HG03342 (cell line): ENCODE data around the gene GARIN5B.
A peak's percentile ranks its signal among the peaks of the same experiment; 100 is the strongest.
"Not testable (repeated sequence)": the region's sequence is repeated elsewhere in the genome, so short reads cannot be mapped to it uniquely, and the experiment has no call there.

Experiments used
- ATAC-seq: cut with Tn5 transposase; IDR thresholded peaks from one replicate; pipeline ENCODE4 v1.9.1; 2021; ENCODE audit warnings: mild to moderate bottlenecking, moderate library complexity; ENCODE audit not compliant: unreplicated experiment

Gene GARIN5B

GRCh38 chr19:55352040-55352439 is 11.0 kb downstream of the GARIN5B start:
- ATAC-seq: no peak

- no peak for ATAC-seq
Observed at GRCh38 chr19:55350620-55351315, 12.3 kb downstream of the GARIN5B start.

GRCh38 chr19:55348317-55349034 is 14.6 kb downstream of the GARIN5B start:
- ATAC-seq: no peak

DNA sequence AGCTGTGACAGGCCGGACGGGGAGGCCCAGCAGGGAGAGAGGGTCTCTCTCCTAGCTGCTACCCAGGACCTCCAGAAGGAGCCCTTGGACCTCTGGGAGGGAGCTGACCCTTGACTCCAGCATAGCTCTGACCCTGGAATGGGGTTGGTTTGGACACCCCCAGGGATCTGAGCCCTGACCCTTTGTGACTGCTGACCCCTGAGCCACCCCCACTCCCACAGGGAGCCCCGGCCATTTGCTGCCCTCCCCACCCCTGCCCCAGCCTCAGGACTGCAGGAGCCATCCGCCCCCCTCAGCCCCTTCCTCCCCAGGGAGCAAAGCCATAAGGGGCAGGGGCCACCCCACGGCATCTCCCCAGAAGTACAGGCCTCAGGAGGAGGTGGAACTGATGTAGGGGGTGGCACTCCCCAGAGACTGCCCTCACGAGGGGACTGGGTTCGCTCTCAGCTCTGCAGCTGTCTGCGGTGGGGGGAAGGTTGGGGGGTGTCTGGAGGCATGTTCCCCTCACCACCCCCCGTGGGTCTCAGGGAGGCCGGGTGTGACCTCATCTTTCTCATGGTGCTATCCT is 15.5 kb downstream of the GARIN5B start:
- ATAC-seq: no peak

DNA sequence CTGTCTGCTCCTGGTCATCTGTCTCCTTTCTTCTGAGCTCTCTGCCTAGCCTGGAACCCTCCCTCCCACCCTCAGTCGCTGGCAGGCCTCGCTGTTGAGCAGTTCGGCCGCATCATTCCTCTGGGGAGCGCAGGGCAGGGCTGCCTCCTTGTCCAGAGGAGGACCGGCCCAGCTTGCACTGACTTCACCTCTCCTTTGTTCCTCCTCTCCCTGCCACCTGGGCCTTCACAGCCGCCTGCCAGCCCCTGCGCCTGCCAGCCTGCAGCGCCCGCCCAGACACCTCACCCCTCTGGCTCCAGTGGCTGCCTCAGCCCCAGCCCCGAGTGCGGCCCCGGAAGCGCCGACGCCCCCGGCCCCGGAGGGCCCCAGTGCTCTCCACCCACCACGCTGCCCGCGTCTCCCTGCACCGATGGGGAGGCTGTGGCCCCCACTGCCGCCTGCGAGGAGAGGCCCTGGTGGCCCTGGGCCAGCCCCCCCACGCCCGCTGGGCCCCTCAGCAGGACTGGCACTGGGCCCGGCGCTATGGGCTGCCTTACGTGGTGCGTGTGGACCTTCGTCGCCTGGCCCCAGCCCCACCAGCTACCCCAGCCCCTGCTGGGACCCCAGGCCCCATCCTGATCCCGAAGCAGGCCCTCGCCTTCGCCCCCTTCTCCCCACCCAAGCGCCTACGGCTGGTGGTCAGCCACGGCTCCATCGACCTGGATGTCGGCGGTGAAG is 16.2 kb downstream of the GARIN5B start:
- ATAC-seq: no peak

DNA sequence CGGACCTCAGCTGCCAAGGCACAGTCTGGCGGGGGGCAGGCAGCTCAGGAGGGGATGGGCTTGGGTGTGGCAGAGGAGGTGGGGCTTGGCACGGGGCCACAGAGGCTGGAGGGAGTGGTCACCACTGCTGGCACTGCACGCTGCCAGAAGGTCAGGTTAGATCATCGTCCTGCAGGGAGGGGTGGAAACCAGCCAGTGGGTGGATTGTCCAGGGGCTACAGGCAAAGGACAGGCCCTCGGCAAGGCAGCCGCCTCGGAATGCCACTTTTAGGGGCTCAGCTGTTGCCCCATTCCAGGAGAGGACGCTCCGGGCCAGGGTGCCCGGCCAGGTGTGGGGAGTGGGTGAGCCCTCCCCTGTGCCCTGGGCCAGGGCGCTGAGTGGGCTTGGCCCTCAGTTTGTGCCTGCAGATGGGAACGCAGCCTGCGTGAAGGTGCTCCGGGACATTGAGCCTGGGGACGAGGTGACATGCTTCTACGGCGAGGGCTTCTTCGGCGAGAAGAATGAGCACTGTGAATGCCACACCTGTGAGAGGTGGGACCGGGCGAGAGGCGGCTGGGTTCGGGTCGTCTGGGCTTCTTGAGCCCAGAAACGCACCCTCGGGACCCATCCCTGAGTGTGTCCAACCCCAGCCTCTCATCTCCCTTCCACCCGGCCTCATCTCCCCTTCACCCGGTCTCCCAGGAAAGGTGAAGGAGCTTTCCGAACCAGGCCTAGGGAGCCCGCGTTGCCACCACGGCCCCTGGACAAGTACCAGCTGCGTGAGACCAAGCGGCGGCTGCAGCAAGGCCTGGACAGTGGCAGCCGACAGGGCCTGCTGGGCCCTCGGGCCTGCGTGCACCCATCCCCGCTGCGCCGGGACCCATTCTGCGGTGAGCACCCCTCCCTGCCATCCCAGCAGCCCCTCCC is 17.0 kb downstream of the GARIN5B start:
- no peak for ATAC-seq

DNA sequence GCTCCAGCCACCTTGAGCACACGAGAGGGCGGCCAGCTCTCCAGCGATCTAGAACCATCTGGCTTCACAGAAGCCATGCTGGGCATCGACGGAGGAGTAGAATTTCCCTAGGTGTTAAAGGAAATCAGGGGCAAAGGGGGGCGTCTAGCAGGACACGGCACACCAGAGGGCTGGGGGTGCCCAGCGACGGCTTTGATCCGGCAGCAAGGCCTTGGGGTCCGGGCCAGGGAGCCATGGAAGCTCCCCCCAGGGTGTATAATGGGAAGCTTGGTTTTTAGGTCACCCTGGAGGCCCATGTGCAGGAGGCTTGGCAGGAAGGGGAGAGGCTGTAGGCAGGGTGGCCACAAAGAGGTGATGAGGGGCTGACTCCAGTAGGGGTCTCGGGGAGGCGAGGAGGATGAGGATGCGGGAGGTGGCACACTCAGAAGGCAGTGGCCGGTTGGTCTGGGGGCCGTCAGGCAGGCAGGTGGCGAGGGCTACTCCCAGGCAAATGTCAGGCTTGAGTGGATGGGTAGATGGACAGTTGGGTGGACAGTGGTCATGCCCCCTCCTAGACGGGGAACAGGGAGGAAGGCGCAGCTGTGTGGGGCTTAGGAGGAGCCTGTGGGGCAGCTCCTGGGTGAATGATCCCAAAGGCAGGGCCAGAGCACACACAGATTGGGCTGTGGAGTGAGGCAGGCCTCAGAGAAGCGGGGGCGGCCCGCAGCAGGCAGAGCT is 17.8 kb downstream of the GARIN5B start:
- ATAC-seq: no peak

GRCh38 chr19:55344444-55344843 is 18.6 kb downstream of the GARIN5B start:
- ATAC-seq: no peak

DNA sequence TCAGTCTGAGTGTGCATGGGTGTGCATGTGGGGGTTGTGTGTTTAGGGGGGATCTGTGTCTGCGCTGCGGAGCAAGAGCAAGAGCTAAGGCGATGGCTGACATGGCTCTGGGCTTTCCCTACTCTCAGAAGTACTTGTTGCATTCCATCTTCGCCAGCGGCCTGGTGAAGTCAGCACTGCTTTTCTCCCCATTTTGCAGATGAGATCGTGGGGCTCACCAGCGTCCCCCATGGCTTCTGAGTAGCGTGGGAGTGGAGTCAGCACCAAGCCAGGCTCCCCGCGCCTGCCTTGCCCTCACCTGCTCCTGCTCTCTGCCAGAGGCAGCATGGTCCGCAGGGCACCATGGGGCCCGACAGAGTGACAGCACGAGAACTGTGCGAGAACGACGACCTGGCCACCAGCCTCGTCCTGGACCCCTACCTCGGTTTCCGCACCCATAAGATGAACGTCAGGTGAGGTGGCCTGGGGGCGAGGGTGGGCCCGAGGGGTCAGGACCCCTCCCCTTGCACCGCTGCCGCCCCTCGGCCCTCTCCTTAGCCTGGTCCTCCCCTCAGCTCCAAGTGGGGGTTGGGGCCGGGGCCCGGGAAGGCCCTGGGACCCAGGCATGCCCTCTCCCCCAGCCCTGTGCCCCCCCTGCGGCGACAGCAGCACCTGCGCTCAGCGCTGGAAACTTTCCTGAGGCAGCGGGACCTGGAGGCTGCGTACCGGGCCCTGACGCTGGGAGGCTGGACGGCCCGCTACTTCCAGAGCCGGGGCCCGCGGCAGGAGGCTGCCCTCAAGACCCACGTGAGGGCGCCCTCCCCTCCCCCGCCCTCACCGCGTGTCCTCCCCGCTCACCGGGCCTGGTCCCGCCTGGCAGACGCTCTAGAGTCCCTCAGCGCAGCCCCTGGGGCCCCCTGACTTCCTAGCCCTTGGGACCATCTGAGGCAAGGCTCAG is 21.2 kb downstream of the GARIN5B start:
- no peak for ATAC-seq

DNA sequence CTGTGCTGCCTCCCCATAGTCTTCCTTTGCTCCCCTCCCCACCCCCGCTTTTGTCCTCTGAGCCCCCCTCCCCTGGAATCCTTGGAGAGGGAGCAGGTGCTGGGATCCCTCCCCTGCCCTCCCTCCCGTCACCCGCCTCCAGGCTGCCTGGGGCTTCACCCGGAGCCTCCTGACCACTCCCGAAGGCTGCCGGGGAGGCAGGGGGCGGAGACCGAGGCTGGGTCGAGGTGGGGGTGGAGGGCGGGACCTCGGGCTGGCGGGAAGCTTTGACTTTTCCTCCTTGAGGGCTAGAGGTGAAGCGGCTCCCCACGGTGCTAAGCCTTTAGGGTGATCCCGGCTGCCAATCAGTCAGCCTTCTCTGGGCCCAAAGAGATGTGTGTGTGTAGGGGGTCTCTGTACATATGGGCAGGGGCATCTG is 21.9 kb downstream of the GARIN5B start:
- no peak for ATAC-seq

DNA sequence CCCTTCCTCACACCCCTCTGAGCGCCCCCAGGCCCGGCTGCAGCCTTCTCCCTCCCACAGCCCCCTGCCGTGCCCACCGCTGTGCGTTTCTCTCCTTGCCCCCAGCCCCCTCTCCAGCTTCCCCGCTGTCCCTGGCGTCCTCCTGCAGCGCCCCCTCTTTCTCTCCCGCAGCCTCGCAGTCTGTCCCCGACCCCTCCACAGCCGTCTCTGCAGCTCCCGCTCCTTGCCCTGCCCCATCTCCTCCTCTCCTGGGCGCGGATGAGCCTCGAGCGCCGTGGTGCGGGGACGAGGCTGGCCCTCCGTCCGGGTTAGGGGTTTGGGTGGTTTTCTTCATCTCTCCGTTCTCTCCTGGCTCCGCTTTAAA is 22.3 kb downstream of the GARIN5B start:
- ATAC-seq: no peak

DNA sequence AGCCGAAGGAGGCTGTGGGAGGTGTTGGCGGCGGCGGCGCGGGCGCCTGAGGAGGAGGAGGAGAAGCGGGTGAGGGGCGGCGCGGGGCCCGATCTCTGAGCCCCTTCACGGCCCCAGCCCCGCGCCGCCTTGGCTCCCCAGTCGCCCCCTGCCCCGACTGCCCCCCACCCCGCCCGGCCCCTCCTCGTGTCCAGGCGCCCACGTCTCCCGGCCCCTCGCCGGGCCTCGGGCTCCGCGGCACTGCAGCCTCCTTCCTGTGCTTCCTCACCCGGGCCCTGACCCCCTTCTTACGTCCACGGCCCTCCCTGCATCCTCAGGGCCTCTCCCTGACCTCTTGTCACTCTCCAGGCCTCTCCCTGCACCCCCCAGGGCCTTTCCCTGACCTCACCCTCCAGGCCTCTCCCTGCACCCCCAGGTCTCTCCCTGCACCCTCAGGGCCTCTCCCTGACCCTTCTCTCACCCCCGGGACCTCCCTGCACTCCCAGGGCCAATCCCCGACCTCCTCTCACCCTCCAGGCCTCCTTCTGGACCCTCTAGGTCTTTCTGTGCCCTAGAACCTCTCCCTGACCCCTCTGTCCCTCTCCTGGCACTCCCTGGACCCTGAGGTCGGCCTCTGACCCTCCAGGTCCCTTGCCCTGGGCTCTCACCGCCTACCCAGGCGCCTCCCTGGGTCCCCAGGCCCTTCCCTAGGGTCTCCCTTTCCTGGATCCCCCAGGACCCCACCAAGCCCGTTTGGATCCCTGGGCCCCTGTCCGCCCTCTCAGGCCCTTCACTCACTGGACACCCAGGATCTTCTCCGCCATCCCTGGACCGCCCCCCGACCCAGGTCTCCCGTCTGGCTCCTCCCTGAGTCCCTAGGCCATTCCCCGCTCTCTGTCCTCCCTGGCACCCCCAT is 22.9 kb downstream of the GARIN5B start:
- peak; percentile 1 for ATAC-seq

GRCh38 chr19:55339105-55339888 is 23.8 kb downstream of the GARIN5B start, which contains the start of gene KMT5C:
KMT5C (plus strand) TSS chr19:55339876; CDS start chr19:55341937, 2,061 bp downstream.
- ATAC-seq: peak; percentile 73

DNA sequence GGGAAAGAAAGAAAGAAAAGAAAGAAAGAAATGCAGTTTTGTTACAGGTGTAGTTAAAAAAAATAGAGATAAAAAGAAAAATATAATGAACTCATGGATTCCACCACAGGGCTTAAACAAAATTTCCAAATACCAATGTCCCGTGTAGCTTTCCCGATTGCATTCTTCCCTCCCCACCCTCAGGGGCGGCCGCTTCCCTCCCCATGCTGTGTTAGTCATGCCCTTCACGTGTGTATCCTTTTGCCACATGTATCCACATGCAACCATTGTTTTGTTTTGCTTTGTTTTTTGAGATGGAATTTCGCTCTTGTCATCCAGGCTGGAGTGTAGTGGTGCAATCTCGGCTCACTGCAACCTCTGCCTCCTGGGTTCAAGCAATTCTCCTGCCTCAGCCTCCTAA is 27.0 kb downstream of the GARIN5B start:
- ATAC-seq: no peak

GRCh38 chr19:55333870-55334269 is 29.2 kb downstream of the GARIN5B start:
- no peak for ATAC-seq

- not testable (repeated sequence) for ATAC-seq
Observed at GRCh38 chr19:55329791-55330190, 33.3 kb downstream of the GARIN5B start.

DNA sequence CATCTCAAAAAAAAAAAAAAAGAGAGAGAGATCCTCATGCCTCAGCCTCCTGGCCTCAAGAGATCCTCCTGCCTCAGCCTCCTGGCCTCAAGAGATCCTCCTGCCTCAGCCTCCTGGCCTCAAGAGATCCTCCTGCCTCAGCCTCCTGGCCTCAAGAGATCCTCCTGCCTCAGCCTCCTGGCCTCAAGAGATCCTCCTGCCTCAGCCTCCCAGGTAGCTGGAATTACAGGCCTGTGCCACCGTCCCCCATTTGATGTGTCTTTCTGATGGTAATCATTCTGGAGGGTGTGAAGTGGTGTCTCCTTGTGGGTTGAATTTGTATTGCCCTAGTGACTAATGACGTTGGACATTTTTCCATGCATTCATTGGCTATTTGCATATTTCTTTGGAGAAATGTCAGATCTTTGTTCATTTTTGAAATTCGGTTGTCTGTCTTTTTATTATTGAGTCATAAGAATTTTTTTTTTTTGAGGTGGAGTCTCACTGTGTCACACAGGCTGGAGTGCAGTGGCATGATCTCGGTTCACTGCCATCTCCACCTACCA is 34.2 kb downstream of the GARIN5B start:
- not testable (repeated sequence) for ATAC-seq
